GM06990 (cell line): ENCODE results near the gene ETV3.

ENCODE experiments used
- DNase-seq: peaks from one replicate; pipeline ENCODE4 v3.0.0-alpha.2; 2011; ENCODE audit not compliant: insufficient read length; ENCODE audit errors: extremely low read depth
- H3K27me3 ChIP-seq: replicated peaks from 2 replicates; pipeline ENCODE4 v1.6.0; 2011; ENCODE audit warnings: low read length; ENCODE audit not compliant: control insufficient read depth, insufficient read depth
- H3K36me3 ChIP-seq: 2 replicates; pipeline ENCODE4 v1.5.1; 2011; ENCODE audit warnings: low read length; ENCODE audit not compliant: control insufficient read depth, insufficient read depth
- H3K4me3 ChIP-seq: replicated peaks from 2 replicates; pipeline ENCODE4 v1.5.1; 2011; ENCODE audit warnings: low read depth, mild to moderate bottlenecking, control low read depth, low read length
- TF ChIP-seq, protein P1 (sequence below): IDR thresholded peaks from 2 replicates; pipeline ENCODE4 v1.5.1; 2011; ENCODE audit warnings: low read length, control low read depth, mild to moderate bottlenecking, inconsistent platforms; ENCODE audit not compliant: insufficient read depth, poor library complexity, severe bottlenecking

Gene ETV3

DNA sequence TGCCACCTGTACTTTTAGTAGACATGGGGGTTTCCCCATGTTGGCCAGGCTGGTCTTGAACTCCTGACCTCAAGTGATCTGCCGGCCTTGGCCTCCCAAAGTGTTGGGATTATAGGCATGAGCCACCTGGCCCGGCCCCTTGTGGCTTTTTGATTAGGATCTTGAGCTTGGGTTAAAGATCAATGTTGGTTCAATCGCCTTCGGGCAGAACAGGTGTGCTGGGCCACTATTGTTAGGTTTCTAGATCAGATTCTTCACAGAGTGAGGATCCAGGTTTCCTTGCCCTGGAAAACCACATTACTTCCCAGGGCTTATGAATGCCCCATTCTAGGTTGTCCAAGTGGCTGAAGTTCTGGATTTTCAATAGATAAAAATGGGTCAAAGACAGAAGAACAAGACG lies 6.1 kb downstream of the ETV3 start:
- no peak for DNase-seq
- H3K27me3 ChIP-seq: no peaks in the 10 kb centered on the region
- no peak overlapping the region for H3K4me3 ChIP-seq
- TF ChIP-seq, protein P1, sequence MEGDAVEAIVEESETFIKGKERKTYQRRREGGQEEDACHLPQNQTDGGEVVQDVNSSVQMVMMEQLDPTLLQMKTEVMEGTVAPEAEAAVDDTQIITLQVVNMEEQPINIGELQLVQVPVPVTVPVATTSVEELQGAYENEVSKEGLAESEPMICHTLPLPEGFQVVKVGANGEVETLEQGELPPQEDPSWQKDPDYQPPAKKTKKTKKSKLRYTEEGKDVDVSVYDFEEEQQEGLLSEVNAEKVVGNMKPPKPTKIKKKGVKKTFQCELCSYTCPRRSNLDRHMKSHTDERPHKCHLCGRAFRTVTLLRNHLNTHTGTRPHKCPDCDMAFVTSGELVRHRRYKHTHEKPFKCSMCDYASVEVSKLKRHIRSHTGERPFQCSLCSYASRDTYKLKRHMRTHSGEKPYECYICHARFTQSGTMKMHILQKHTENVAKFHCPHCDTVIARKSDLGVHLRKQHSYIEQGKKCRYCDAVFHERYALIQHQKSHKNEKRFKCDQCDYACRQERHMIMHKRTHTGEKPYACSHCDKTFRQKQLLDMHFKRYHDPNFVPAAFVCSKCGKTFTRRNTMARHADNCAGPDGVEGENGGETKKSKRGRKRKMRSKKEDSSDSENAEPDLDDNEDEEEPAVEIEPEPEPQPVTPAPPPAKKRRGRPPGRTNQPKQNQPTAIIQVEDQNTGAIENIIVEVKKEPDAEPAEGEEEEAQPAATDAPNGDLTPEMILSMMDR: no peak
- peaks cover 12% of the 10 kb centered on the region for H3K36me3 ChIP-seq

GRCh38 chr1:157131281-157131680 lies 6.9 kb downstream of the ETV3 start:
- Histone ChIP-seq H3K36me3 (peaks cover 15% of the 10 kb centered on the region), H3K4me3 (no peak overlapping the region), H3K27me3 (no peaks in the 10 kb centered on the region)
- no peak for DNase-seq
- TF ChIP-seq, protein P1: no peak

DNA sequence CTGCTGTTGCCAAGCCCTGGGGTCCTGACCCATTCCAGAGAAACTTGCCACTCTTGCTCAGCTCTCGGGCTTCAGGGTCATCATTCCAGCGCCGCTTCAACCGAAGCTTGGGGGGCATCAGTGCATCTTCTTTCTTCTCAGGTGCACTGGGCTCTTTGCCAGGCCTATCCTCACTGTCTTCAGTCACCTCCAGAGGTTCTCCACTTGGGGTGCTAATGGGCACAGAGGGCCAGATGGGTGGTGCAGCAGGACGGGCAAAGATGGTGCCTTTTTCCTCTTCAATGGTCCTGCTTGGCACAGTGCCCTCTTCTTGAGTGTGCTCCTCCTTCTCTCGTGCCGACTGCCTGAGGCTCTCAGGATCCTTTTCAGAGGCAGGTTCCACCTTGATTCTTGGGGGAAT lies 13.3 kb downstream of the ETV3 start:
- H3K4me3 ChIP-seq: no peak overlapping the region
- H3K36me3 ChIP-seq: peaks cover 28% of the 10 kb centered on the region
- TF ChIP-seq, protein P1: no peak
- DNase-seq: no peak
- H3K27me3 ChIP-seq: no peaks in the 10 kb centered on the region

- Histone ChIP-seq H3K4me3 (no peak overlapping the region), H3K36me3 (peaks cover 13% of the 10 kb centered on the region), H3K27me3 (no peaks in the 10 kb centered on the region)
- no peak for DNase-seq
- TF ChIP-seq, protein P1: no peak
These were observed 18.7 kb downstream of the ETV3 start for GRCh38 chr1:157119448-157119847.

DNA sequence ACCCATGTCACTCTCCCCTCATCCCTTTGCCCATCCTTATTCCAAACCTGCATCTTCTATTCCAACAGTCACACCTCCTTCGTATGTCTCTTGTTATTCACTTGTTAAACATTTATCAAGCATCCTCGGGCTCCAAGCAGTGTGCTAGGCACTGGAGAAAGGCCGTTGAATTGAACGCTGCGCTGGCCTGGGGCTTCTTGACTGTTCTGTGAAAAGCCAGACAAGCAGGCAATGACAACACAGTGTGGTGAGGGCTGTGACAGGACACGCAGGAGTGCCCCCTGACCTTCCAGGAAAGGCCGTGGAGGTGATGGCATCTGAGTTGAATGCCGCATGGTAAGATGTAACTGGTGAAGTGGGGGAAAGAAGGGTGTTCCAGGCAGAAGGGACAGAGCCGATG lies 19.2 kb downstream of the ETV3 start:
- TF ChIP-seq, protein P1: no peak
- H3K27me3 ChIP-seq: no peaks in the 10 kb centered on the region
- H3K4me3 ChIP-seq: no peak overlapping the region
- H3K36me3 ChIP-seq: peaks cover 13% of the 10 kb centered on the region
- DNase-seq: no peak

- H3K36me3 ChIP-seq: peaks cover 3% of the 10 kb centered on the region; the same call in 1 of the 2 replicates
- H3K4me3 ChIP-seq: no peak overlapping the region
- TF ChIP-seq, protein P1: no peak
- H3K27me3 ChIP-seq: no peaks in the 10 kb centered on the region
- DNase-seq: no peak
These were observed 20.6 kb downstream of the ETV3 start for GRCh38 chr1:157117527-157118057.
